ENCODE measurements around the gene MICALL2. TPM values are rescaled to one million over a fixed set of nuclear protein-coding genes. Genes with fewer than 3 reads are reported as not detected.

MICALL2 gene
- total RNA-seq, 1 donor from 2014 or later, result 8.3 TPM

GRCh38 chr7:1492221-1492620, 33.0 kb upstream of the MICALL2 start:
- Histone ChIP-seq H3K4me1 (no peaks in the 10 kb centered on the region), H3K9me3 (replicated peaks) (no peaks in the 10 kb centered on the region), H3K27ac (replicated peaks) (no peak overlapping the region), H3K27me3 (ENCODE audit: low read depth) (no peaks in the 10 kb centered on the region), H3K36me3 (peaks cover 97% of the 10 kb centered on the region), H3K4me3 (no peak overlapping the region)
- DNase-seq, result no peak
- TF ChIP-seq, protein P1, sequence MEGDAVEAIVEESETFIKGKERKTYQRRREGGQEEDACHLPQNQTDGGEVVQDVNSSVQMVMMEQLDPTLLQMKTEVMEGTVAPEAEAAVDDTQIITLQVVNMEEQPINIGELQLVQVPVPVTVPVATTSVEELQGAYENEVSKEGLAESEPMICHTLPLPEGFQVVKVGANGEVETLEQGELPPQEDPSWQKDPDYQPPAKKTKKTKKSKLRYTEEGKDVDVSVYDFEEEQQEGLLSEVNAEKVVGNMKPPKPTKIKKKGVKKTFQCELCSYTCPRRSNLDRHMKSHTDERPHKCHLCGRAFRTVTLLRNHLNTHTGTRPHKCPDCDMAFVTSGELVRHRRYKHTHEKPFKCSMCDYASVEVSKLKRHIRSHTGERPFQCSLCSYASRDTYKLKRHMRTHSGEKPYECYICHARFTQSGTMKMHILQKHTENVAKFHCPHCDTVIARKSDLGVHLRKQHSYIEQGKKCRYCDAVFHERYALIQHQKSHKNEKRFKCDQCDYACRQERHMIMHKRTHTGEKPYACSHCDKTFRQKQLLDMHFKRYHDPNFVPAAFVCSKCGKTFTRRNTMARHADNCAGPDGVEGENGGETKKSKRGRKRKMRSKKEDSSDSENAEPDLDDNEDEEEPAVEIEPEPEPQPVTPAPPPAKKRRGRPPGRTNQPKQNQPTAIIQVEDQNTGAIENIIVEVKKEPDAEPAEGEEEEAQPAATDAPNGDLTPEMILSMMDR (IDR thresholded peaks at IDR 0.05; ENCODE audit: borderline replicate concordance), result no peak
- intact Hi-C loops (cut with micrococcal nuclease), result no loop called here

GRCh38 chr7:1490837-1491236, 31.6 kb upstream of the MICALL2 start:
- Histone ChIP-seq H3K9me3 (replicated peaks) (no peaks in the 10 kb centered on the region), H3K27ac (replicated peaks) (no peak overlapping the region), H3K27me3 (ENCODE audit: low read depth) (no peaks in the 10 kb centered on the region), H3K4me1 (no peaks in the 10 kb centered on the region), H3K4me3 (no peak overlapping the region), H3K36me3 (peaks cover 97% of the 10 kb centered on the region)
- intact Hi-C loops (cut with micrococcal nuclease), result no loop called here
- DNase-seq, result no peak
- TF ChIP-seq, protein P1 (IDR thresholded peaks at IDR 0.05; ENCODE audit: borderline replicate concordance), result no peak

- Histone ChIP-seq H3K4me1 (no peaks in the 10 kb centered on the region), H3K9me3 (replicated peaks) (no peaks in the 10 kb centered on the region), H3K4me3 (no peak overlapping the region), H3K27ac (replicated peaks) (no peak overlapping the region), H3K27me3 (ENCODE audit: low read depth) (no peaks in the 10 kb centered on the region), H3K36me3 (peaks cover 96% of the 10 kb centered on the region)
- DNase-seq, result no peak
- TF ChIP-seq, protein P1 (IDR thresholded peaks at IDR 0.05; ENCODE audit: borderline replicate concordance), result no peak
- intact Hi-C loops (cut with micrococcal nuclease), result no loop called here
Measured at GRCh38 chr7:1489336-1489735, 30.1 kb upstream of the MICALL2 start.

- TF ChIP-seq, protein P1 (IDR thresholded peaks at IDR 0.05; ENCODE audit: borderline replicate concordance), result no peak
- Histone ChIP-seq H3K4me1 (no peaks in the 10 kb centered on the region), H3K4me3 (no peak overlapping the region), H3K27ac (replicated peaks) (no peak overlapping the region), H3K9me3 (replicated peaks) (no peaks in the 10 kb centered on the region), H3K36me3 (peaks cover 96% of the 10 kb centered on the region), H3K27me3 (ENCODE audit: low read depth) (no peaks in the 10 kb centered on the region)
- intact Hi-C loops (cut with micrococcal nuclease), result no loop called here
- no peak for DNase-seq
Measured at GRCh38 chr7:1488016-1488415, 28.7 kb upstream of the MICALL2 start.

DNA sequence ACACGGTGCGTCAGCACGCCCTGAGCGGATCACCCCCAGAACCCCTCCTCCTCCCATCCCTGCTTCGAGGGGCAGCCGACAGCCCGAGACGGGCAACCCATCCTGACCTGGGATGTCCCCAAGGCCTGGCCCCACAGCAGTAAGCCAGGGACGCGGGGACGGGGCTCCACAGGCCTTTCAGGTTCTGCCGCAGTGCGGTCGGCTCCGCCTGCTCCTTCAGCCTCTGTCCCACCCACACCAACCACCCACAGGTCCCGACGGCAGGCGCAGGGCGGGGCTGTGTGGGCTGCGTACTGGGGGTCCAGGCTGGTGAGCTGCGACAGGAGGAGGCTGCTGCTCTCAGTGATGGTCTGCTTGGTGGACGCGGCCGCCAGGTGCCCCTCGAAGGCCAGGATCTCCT, 28.2 kb upstream of the MICALL2 start:
- TF ChIP-seq, protein P1 (IDR thresholded peaks at IDR 0.05; ENCODE audit: borderline replicate concordance), result no peak
- H3K4me3 ChIP-seq, result no peak overlapping the region
- H3K9me3 ChIP-seq (replicated peaks), result no peaks in the 10 kb centered on the region
- no peak for DNase-seq
- no peaks in the 10 kb centered on the region for H3K4me1 ChIP-seq
- H3K27ac ChIP-seq (replicated peaks), result no peak overlapping the region
- H3K27me3 ChIP-seq (ENCODE audit: low read depth), result no peaks in the 10 kb centered on the region
- H3K36me3 ChIP-seq, result peaks cover 98% of the 10 kb centered on the region
- intact Hi-C loops (cut with micrococcal nuclease), result no loop called here

GRCh38 chr7:1486571-1486970, 27.3 kb upstream of the MICALL2 start:
- intact Hi-C loops (cut with micrococcal nuclease), result no loop called here
- Histone ChIP-seq H3K4me3 (no peak overlapping the region), H3K27me3 (ENCODE audit: low read depth) (no peaks in the 10 kb centered on the region), H3K9me3 (replicated peaks) (no peaks in the 10 kb centered on the region), H3K4me1 (no peaks in the 10 kb centered on the region), H3K36me3 (peaks cover 98% of the 10 kb centered on the region), H3K27ac (replicated peaks) (no peak overlapping the region)
- DNase-seq, result no peak
- TF ChIP-seq, protein P1 (IDR thresholded peaks at IDR 0.05; ENCODE audit: borderline replicate concordance), result no peak
